Panc1 (cell line): ENCODE data around the gene ATOSA. TPM values are rescaled to one million over a fixed set of nuclear protein-coding genes. Genes with fewer than 3 reads are reported as not detected.
A peak's percentile ranks its signal among the peaks of the same experiment; 100 is the strongest.

ENCODE experiments used
- ATAC-seq: fragments of 200-7000 bp; cut with Tn5 transposase; 2 replicates; pipeline ENCODE4 v1.9.1; 2020; ENCODE audit warnings: mild to moderate bottlenecking, moderate library complexity
- BruUV-seq: library from RNA; stranded (reverse); fragments of 400-500 nt; replicated peaks from 2 replicates; lab custom pipeline; 2021; lab: Mats Ljungman, UMichigan
- CTCF ChIA-PET: fragments of 300-600 bp; sonication (Branson Sonifier 250); formaldehyde crosslinking; loops from one replicate; lab custom pipeline; 2022; ENCODE audit warnings: antibody characterized with exemption; lab: Charles Lee
- POLR2A ChIA-PET: fragments of 300-600 bp; sonication (Branson Sonifier 250); formaldehyde crosslinking; loops from one replicate; lab custom pipeline; 2022; ENCODE audit warnings: antibody characterized with exemption; lab: Charles Lee
- DNase-seq: peaks from one replicate; pipeline ENCODE4 v3.0.0-alpha.2; 2010; ENCODE audit warnings: low read depth, low spot score
- H3K27ac ChIP-seq: 2 replicates; pipeline ENCODE4 v1.5.1; 2011; ENCODE audit warnings: mild to moderate bottlenecking, low read length, inconsistent platforms
- H3K27me3 ChIP-seq: fragments of 200-500 bp; sonication (Bioruptor generic); 2 replicates; pipeline ENCODE4 v1.6.0; 2014; ENCODE audit warnings: low read length, inconsistent platforms; ENCODE audit not compliant: control insufficient read depth, insufficient read depth
- H3K36me3 ChIP-seq: fragments of 200-500 bp; sonication (Bioruptor generic); 2 replicates; pipeline ENCODE4 v1.5.1; 2014; ENCODE audit warnings: inconsistent platforms, mild to moderate bottlenecking, low read length, moderate library complexity; ENCODE audit not compliant: control insufficient read depth, insufficient read depth
- H3K4me1 ChIP-seq: 2 replicates; pipeline ENCODE4 v1.5.1; 2011; ENCODE audit warnings: inconsistent platforms, mild to moderate bottlenecking, low read length, moderate library complexity; ENCODE audit not compliant: control insufficient read depth, insufficient read depth
- H3K4me3 ChIP-seq, 2 experiments: 2 replicates each; pipeline ENCODE4 v1.5.1; 2011 to 2012; ENCODE audit warnings: low read depth in 2 of 2, low read length in 2 of 2, mild to moderate bottlenecking in 2 of 2, inconsistent platforms in 1 of 2, moderate library complexity in 1 of 2
- H3K9me3 ChIP-seq: fragments of 200-500 bp; sonication (Bioruptor generic); 2 replicates; pipeline ENCODE4 v1.5.1; 2014; ENCODE audit warnings: low read depth, mild to moderate bottlenecking, inconsistent platforms, low read length, moderate library complexity; ENCODE audit not compliant: control insufficient read depth, insufficient read depth
- CTCF ChIP-seq: fragments of 450-650 bp; IDR thresholded peaks from 2 replicates; pipeline ENCODE4 v1.5.1; 2017; ENCODE audit warnings: mild to moderate bottlenecking
- POLR2AphosphoS5 ChIP-seq: IDR thresholded peaks from 2 replicates; pipeline ENCODE4 v1.6.1; 2012; ENCODE audit warnings: mild to moderate bottlenecking, low read depth, low read length, moderate library complexity
- REST ChIP-seq, 2 experiments: IDR thresholded peaks; 2 replicates each; pipeline ENCODE4 v1.6.1; 2011 to 2012; ENCODE audit warnings: low read depth in 2 of 2, control low read depth in 1 of 2, low read length in 1 of 2, mild to moderate bottlenecking in 1 of 2, moderate library complexity in 1 of 2; ENCODE audit not compliant: insufficient read depth in 1 of 2
- SIN3A ChIP-seq: IDR thresholded peaks from 2 replicates; pipeline ENCODE4 v1.6.1; 2012; ENCODE audit warnings: low read depth, mild to moderate bottlenecking, low read length, moderate library complexity, borderline replicate concordance; ENCODE audit not compliant: insufficient read depth
- TCF7L2 ChIP-seq: IDR thresholded peaks from 2 replicates; pipeline ENCODE4 v1.6.1; 2011; ENCODE audit warnings: mild to moderate bottlenecking, low read depth, low read length, inconsistent platforms
- in situ Hi-C: cut with HindIII; loops from 2 replicates; pipeline ENCODE4 v1.10.0; 2016; ENCODE audit warnings: low sequenced_read_pairs, low pct_unique_long_range_greater_than_20kb
- intact Hi-C: fragments of 100-400 bp; cut with micrococcal nuclease; formaldehyde crosslinking; loops from one replicate; pipeline ENCODE4 v1.10.0; 2022; ENCODE audit not compliant: unreplicated experiment
- total RNA-seq: library from RNA; stranded (reverse); gene quantifications from one replicate; pipeline ENCODE4 v1.2.1, GENCODE V29; 2021; ENCODE audit not compliant: unreplicated experiment

ATOSA gene
- total RNA-seq, 1 experiment from 2014 or later = 18.5 TPM

GRCh38 chr15:52652984-52653383 lies 26.2 kb downstream of the ATOSA start:
- DNase-seq (no peak), ATAC-seq (peak; percentile 84)
- Histone ChIP-seq H3K27me3 (no peaks in the 10 kb centered on the region), H3K4me3 (peak overlapping the region in 1 of 2 experiments; percentile 33; a peak in 2 of 4 replicates), H3K9me3 (no peaks in the 10 kb centered on the region), H3K4me1 (peaks cover 54% of the 10 kb centered on the region), H3K36me3 (no peaks in the 10 kb centered on the region; the same call in 1 of the 2 replicates), H3K27ac (peak overlapping the region; percentile 93)
- TF ChIP-seq TCF7L2 = peak; percentile 61; the same call in 1 of the 2 replicates
- no peak for TF ChIP-seq REST (IDR thresholded peaks at IDR 0.05; ENCODE audit: insufficient read depth in 1 of 2, low read depth in 2 of 2, low read length in 1 of 2)
- BruUV-seq = no TSS peak
- in situ Hi-C loops = no loop called here
- ChIA-PET POLR2A (no interaction called here), CTCF (no interaction called here)
- intact Hi-C loops = no loop called here

GRCh38 chr15:52652286-52652685 lies 26.9 kb downstream of the ATOSA start:
- peaks cover 52% of the 10 kb centered on the region for H3K4me1 ChIP-seq
- in situ Hi-C loops = no loop called here
- H3K4me3 ChIP-seq = peak overlapping the region; percentile 36 to 61; a peak in 3 of 4 replicates
- H3K27ac ChIP-seq = peak overlapping the region; percentile 93
- TF ChIP-seq CTCF = no peak
- no peak for TF ChIP-seq SIN3A
- TF ChIP-seq REST (IDR thresholded peaks at IDR 0.05; ENCODE audit: insufficient read depth in 1 of 2, low read depth in 2 of 2, low read length in 1 of 2) = no peak
- TF ChIP-seq POLR2AphosphoS5 = no peak
- TF ChIP-seq TCF7L2 = no peak
- CTCF ChIA-PET = interaction anchor here (0.6 kb wide), 1 partner anchor 542 kb away, joined by 4 read pairs; no protein-coding TSS in a partner anchor
- no peaks in the 10 kb centered on the region for H3K9me3 ChIP-seq
- intact Hi-C loops = no loop called here
- DNase-seq (no peak), ATAC-seq (no peak)
- POLR2A ChIA-PET = interaction anchor here (0.5 to 0.6 kb wide), 2 partner anchors 18 to 78 kb away, joined by 3 read pairs; no protein-coding TSS in a partner anchor
- H3K36me3 ChIP-seq = no peaks in the 10 kb centered on the region; the same call in 1 of the 2 replicates
- BruUV-seq = no TSS peak
- no peaks in the 10 kb centered on the region for H3K27me3 ChIP-seq
